Measurements from ENCODE around the gene TRAPPC2B.

DNA sequence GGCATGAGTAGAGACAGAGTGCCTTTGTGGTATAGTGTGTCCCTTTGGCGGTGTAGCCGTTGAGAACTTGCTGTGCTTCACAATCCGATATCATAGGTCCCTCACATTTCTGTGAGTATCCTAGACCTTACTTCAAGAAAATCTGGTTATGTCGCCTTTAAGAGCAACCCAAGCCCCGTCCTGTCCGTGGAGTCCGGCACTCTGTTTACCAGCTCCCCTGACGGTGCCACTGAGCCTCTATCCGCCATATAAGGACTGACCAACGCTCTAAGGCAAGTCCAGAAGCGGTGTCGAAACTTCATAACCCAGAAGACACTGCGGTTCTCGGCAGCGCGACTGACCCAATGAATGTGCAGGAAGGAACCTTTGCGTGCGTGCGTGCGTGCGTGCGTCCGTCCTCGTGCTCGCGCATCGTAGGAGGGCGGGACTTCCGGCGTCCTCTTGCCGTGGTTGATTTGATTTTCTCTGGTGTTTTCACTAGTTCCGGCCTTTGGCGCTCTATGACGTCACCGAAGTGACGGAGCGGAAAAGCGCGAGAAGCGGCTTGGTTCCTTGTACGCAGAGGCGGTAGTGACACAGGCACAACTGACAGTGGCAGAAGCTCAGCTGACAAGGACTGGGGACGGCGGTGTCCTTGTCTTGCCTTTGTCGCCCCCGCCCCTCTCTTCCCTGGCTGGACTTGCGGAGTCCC lies at the start of gene TRAPPC2B, which contains the start of gene ZNF547:
- TF ChIP-seq, protein P1, sequence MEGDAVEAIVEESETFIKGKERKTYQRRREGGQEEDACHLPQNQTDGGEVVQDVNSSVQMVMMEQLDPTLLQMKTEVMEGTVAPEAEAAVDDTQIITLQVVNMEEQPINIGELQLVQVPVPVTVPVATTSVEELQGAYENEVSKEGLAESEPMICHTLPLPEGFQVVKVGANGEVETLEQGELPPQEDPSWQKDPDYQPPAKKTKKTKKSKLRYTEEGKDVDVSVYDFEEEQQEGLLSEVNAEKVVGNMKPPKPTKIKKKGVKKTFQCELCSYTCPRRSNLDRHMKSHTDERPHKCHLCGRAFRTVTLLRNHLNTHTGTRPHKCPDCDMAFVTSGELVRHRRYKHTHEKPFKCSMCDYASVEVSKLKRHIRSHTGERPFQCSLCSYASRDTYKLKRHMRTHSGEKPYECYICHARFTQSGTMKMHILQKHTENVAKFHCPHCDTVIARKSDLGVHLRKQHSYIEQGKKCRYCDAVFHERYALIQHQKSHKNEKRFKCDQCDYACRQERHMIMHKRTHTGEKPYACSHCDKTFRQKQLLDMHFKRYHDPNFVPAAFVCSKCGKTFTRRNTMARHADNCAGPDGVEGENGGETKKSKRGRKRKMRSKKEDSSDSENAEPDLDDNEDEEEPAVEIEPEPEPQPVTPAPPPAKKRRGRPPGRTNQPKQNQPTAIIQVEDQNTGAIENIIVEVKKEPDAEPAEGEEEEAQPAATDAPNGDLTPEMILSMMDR (conservative IDR thresholded peaks at IDR 0.05; ENCODE audit: low read length), result no peak
- TF ChIP-seq EZH2phosphoT487 (IDR thresholded peaks at IDR 0.05; ENCODE audit: borderline replicate concordance, low read depth, low read length), result no peak
